HCT116 (cell line): ENCODE data around the gene LLCFC1.

Source experiments
- CBX3 ChIP-seq: IDR thresholded peaks from 2 replicates; pipeline ENCODE4 v1.6.1; 2012; ENCODE audit warnings: low read depth
- EGR1 ChIP-seq: IDR thresholded peaks from 2 replicates; pipeline ENCODE4 v1.6.1; 2012; ENCODE audit warnings: low read depth
- FOSL1 ChIP-seq: IDR thresholded peaks from 2 replicates; pipeline ENCODE4 v1.6.1; 2012; ENCODE audit warnings: low read depth
- POLR2A ChIP-seq: IDR thresholded peaks from 2 replicates; pipeline ENCODE4 v1.7.0; 2011; ENCODE audit warnings: borderline replicate concordance; ENCODE audit not compliant: insufficient read depth, insufficient read length; ENCODE audit errors: extremely low read depth
- POLR2AphosphoS5 ChIP-seq: IDR thresholded peaks from 2 replicates; pipeline ENCODE4 v1.6.1; 2011; ENCODE audit warnings: mild to moderate bottlenecking, low read depth, low read length, moderate library complexity
- YY1 ChIP-seq: IDR thresholded peaks from 2 replicates; pipeline ENCODE4 v1.6.1; 2011; ENCODE audit warnings: low read length, low read depth, moderate library complexity, mild to moderate bottlenecking; ENCODE audit not compliant: insufficient replicate concordance; ENCODE audit errors: extremely low read depth
- TF ChIP-seq, protein P1 (sequence below), 3 experiments: fragments of 200-600 bp in 1 of 3; sonication (generic) in 1 of 3; IDR thresholded peaks in 2 of 3; conservative IDR thresholded peaks in 1 of 3; 2 replicates each; pipeline ENCODE4 v1.5.1; 2012 to 2017; ENCODE audit warnings: low read depth in 2 of 3, low read length in 2 of 3, antibody characterized with exemption in 1 of 3, borderline replicate concordance in 1 of 3, control low read depth in 1 of 3, mild to moderate bottlenecking in 1 of 3, mixed read lengths in 1 of 3, mixed run types in 1 of 3, moderate library complexity in 1 of 3; ENCODE audit not compliant: insufficient read depth in 1 of 3

- no peak for TF ChIP-seq EGR1
- TF ChIP-seq, protein P1, sequence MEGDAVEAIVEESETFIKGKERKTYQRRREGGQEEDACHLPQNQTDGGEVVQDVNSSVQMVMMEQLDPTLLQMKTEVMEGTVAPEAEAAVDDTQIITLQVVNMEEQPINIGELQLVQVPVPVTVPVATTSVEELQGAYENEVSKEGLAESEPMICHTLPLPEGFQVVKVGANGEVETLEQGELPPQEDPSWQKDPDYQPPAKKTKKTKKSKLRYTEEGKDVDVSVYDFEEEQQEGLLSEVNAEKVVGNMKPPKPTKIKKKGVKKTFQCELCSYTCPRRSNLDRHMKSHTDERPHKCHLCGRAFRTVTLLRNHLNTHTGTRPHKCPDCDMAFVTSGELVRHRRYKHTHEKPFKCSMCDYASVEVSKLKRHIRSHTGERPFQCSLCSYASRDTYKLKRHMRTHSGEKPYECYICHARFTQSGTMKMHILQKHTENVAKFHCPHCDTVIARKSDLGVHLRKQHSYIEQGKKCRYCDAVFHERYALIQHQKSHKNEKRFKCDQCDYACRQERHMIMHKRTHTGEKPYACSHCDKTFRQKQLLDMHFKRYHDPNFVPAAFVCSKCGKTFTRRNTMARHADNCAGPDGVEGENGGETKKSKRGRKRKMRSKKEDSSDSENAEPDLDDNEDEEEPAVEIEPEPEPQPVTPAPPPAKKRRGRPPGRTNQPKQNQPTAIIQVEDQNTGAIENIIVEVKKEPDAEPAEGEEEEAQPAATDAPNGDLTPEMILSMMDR (IDR thresholded peaks at IDR 0.05 in 2 of 3, conservative IDR thresholded peaks at IDR 0.05 in 1 of 3; ENCODE audit: borderline replicate concordance in 1 of 3, insufficient read depth in 1 of 3, low read depth in 2 of 3, low read length in 2 of 3): no peak
- TF ChIP-seq POLR2AphosphoS5: no peak
- no peak for TF ChIP-seq YY1
- no peak for TF ChIP-seq FOSL1
- TF ChIP-seq POLR2A: no peak
- no peak for TF ChIP-seq CBX3
Measured at GRCh38 chr7:142923391-142923790, 15.9 kb upstream of the LLCFC1 start.
